IMR-90 (cell line): ENCODE results near the gene HARS1.

ENCODE experiments used
- BHLHE40 ChIP-seq: fragments of 150-350 bp; IDR thresholded peaks from 2 replicates; pipeline ENCODE4 v1.6.1; 2016; ENCODE audit warnings: mild to moderate bottlenecking, low read depth, low read length
- CEBPB ChIP-seq: IDR thresholded peaks from 2 replicates; pipeline ENCODE4 v1.6.1; 2012; ENCODE audit warnings: low read depth, low read length, improper control_type of control experiment
- CTCF ChIP-seq: conservative IDR thresholded peaks from 2 replicates; pipeline ENCODE4 v1.5.1; 2012; ENCODE audit warnings: mild to moderate bottlenecking, low read depth, low read length, improper control_type of control experiment
- FOS ChIP-seq: fragments of 150-350 bp; IDR thresholded peaks from 2 replicates; pipeline ENCODE4 v1.6.1; 2016; ENCODE audit warnings: low read depth, low read length
- MAFK ChIP-seq: IDR thresholded peaks from 2 replicates; pipeline ENCODE4 v1.6.1; 2012; ENCODE audit warnings: low read depth, low read length, improper control_type of control experiment
- MXI1 ChIP-seq: IDR thresholded peaks from 2 replicates; pipeline ENCODE4 v1.6.1; 2012; ENCODE audit warnings: low read depth, mild to moderate bottlenecking, low read length, moderate library complexity, borderline replicate concordance
- NFE2L2 ChIP-seq: fragments of 150-350 bp; IDR thresholded peaks from 2 replicates; pipeline ENCODE4 v1.6.1; 2016; ENCODE audit warnings: low read depth, mild to moderate bottlenecking, low read length
- POLR2A ChIP-seq: IDR thresholded peaks from 2 replicates; pipeline ENCODE4 v1.6.1; 2012; ENCODE audit warnings: mild to moderate bottlenecking, low read depth, low read length
- RAD21 ChIP-seq: IDR thresholded peaks from 2 replicates; pipeline ENCODE4 v1.6.1; 2012; ENCODE audit warnings: low read length, improper control_type of control experiment
- RCOR1 ChIP-seq: IDR thresholded peaks from 2 replicates; pipeline ENCODE4 v1.6.1; 2012; ENCODE audit warnings: mild to moderate bottlenecking, low read length, improper control_type of control experiment; ENCODE audit not compliant: insufficient replicate concordance
- RFX5 ChIP-seq: IDR thresholded peaks from 2 replicates; pipeline ENCODE4 v1.8.0; 2012; ENCODE audit warnings: low read depth, mild to moderate bottlenecking, low read length, moderate library complexity
- SMC3 ChIP-seq: fragments of 150-350 bp; IDR thresholded peaks from 2 replicates; pipeline ENCODE4 v1.6.1; 2016; ENCODE audit warnings: low read depth, mild to moderate bottlenecking, antibody characterized with exemption, low read length, moderate library complexity

DNA sequence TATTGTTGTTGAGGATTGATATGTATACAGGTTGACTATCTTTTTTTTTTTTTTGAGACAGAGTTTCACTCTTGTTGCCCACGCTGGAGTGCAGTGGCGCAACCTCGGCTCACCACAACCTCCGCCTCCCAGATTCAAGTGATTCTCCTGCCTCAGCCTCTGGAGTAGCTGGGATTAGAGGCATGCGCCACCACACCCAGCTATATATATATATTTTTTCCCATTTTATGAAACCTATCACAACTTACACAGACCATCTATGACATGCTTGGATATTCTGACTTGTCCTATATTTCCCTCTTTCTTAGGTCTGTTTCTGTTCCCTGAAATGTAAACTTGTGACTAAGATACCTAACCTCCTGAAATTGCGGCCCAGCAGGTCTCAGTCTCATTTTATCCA is 63.2 kb downstream of the HARS1 start:
- no peak for TF ChIP-seq CTCF
- no peak for TF ChIP-seq RCOR1
- no peak for TF ChIP-seq POLR2A
- no peak for TF ChIP-seq MXI1
- TF ChIP-seq RAD21 = no peak
- no peak for TF ChIP-seq NFE2L2
- TF ChIP-seq RFX5 = no peak
- no peak for TF ChIP-seq MAFK
- TF ChIP-seq SMC3 = no peak
- TF ChIP-seq CEBPB = no peak
- TF ChIP-seq BHLHE40 = no peak
- no peak for TF ChIP-seq FOS
